T-helper 1 cell treated with Interleukin-12 subunit alpha and Interleukin-12 subunit beta and Interleukin-4 antibody, amounts not matched to agents 30 μg/mL and 1 μg/mL, for 36 hours (primary cell): ENCODE measurements around the gene RAB40AL.
"Not testable (repeated sequence)": the region's sequence is repeated elsewhere in the genome, so short reads cannot be mapped to it uniquely, and the experiment has no call there.

Experiments
- H3K27ac Mint-ChIP-seq: one replicate; pipeline ENCODE4 v1.8.0; 2021; ENCODE audit warnings: mild to moderate bottlenecking, mixed read lengths
- H3K27me3 Mint-ChIP-seq: one replicate; pipeline ENCODE4 v1.8.0; 2021; ENCODE audit warnings: low read depth, mixed read lengths
- H3K36me3 Mint-ChIP-seq: one replicate; pipeline ENCODE4 v1.8.0; 2021; ENCODE audit warnings: low read depth, mixed read lengths
- H3K4me1 Mint-ChIP-seq: one replicate; pipeline ENCODE4 v1.8.0; 2021; ENCODE audit warnings: low read depth, mixed read lengths
- H3K4me3 Mint-ChIP-seq: one replicate; pipeline ENCODE4 v1.8.0; 2021; ENCODE audit warnings: mild to moderate bottlenecking, moderate library complexity, mixed read lengths
- H3K9me3 Mint-ChIP-seq: one replicate; pipeline ENCODE4 v1.8.0; 2021; ENCODE audit warnings: mixed read lengths

Gene RAB40AL, protein sequence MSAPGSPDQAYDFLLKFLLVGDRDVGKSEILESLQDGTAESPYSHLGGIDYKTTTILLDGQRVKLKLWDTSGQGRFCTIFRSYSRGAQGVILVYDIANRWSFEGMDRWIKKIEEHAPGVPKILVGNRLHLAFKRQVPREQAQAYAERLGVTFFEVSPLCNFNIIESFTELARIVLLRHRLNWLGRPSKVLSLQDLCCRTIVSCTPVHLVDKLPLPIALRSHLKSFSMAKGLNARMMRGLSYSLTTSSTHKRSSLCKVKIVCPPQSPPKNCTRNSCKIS

DNA sequence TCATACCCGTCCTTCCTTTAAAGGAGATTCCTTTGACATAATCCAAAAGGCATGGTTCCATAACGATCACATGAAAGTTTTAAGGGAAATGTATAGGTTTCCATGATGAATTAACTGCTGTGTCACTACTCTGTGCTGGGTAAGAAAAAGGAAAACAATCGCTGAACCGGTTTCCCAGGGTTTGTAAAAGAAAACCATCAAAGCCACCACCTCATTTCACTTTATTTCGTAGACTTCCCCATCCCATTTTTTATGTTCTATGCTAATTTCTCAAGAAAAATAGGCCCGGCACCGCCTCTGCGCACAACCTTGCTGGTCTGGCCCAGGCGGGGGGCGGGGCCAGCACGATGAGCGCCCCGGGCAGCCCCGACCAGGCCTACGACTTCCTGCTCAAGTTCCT is at the start of gene RAB40AL:
Gene RAB40AL (plus strand): TSS at position 301 of the 400 bp plus-strand sequence. CDS start 47 bp downstream, at position 348.
- H3K27ac Mint-ChIP-seq, H3K36me3 Mint-ChIP-seq, H3K9me3 Mint-ChIP-seq, H3K27me3 Mint-ChIP-seq, H3K4me3 Mint-ChIP-seq, H3K4me1 Mint-ChIP-seq: not testable (repeated sequence)

DNA sequence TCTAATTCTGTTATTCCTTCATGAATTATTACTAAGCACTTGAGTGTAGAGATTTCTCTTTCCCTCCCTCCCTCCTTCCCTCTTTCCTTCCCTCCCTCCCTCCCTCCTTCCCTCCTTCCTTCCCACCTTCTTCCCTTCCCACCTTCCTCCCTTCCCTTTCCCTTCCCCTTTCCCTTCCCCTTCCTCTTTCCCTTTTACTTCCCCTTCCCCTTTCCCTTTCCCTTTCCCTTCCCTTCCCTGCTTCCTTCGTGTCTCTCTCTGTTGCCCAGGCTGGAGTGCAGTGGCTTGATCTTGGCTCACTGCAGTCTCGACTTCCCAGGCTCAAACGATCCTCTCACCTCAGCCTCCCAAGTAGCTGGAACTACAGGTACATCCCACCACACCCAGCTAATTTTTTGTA is 49.4 kb upstream of the RAB40AL start:
- no peak overlapping the region for H3K27ac Mint-ChIP-seq
- H3K9me3 Mint-ChIP-seq = no peaks in the 10 kb centered on the region
- H3K36me3 Mint-ChIP-seq = no peaks in the 10 kb centered on the region
- no peak overlapping the region for H3K4me3 Mint-ChIP-seq
- H3K27me3 Mint-ChIP-seq = no peaks in the 10 kb centered on the region
- no peaks in the 10 kb centered on the region for H3K4me1 Mint-ChIP-seq

GRCh38 chrX:102892103-102892502 is 45.0 kb upstream of the RAB40AL start:
- H3K9me3 Mint-ChIP-seq = no peaks in the 10 kb centered on the region
- no peak overlapping the region for H3K27ac Mint-ChIP-seq
- no peaks in the 10 kb centered on the region for H3K27me3 Mint-ChIP-seq
- H3K4me1 Mint-ChIP-seq = no peaks in the 10 kb centered on the region
- H3K4me3 Mint-ChIP-seq = no peak overlapping the region
- H3K36me3 Mint-ChIP-seq = no peaks in the 10 kb centered on the region

DNA sequence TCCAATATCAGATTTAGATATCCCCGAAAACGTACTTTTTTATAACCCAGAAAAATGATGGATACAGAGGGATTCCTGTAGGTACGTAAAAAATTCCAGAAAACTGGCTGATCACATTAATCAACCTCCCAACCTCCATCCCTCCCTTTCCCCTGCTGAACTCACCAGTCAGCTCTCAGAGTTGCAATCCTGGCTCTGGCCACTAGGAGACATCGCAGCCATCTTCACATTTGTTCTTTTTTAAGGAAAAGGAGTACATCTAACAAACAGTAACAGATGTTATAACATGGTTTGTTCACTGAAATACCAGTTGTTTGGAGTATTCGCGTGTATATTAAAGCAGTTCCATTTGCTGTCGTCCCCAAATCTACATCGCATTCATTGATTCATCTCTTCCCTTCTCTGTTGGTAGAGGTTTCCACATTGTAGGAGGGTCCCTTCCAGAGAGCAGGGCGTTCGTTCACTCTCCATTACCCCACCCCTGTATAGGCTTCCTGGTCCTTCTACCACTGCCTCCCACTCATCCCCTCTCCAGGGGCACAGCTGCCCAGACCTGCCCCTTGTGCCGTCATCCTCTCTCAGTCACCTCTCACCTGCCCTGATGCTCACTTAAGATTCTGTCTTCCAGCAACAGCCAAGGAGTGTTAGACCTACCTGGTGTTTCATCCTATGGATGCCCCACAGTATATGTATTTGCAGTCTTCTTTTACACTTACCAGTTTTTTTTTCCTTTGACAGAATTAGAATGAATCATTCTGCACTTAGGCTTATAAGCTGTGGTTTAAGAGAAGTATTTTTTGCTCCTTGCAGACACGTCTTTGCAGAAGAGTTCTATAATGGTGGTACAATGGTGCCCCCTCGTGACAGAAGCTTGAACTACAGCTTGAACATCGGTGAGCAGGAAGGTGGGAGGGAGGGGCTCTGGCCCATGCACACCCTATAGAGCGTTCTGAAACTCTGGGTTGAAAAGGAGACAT is 36.8 kb upstream of the RAB40AL start:
- Mint-ChIP-seq H3K27ac (peak overlapping the region; percentile 2), H3K4me3 (no peak overlapping the region), H3K9me3 (no peaks in the 10 kb centered on the region), H3K36me3 (no peaks in the 10 kb centered on the region), H3K27me3 (no peaks in the 10 kb centered on the region), H3K4me1 (peaks cover 3% of the 10 kb centered on the region)

DNA sequence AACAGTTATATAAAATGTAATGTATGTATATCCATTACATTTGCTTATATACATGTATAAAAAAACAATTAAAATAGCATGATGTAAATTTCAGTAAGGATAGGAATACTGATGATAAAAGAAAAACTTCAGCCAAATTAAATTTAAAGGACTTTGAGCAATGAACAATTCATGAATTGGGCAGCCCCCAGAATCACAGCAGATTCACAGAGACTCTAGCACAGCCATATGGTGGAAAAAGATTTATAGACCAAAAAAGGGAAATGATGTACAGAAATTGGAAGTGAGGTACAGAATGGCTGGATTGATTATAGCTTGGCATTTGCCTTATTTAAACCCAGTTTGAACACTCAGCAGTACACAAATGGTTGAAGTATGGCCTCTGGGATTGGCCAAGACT is 34.7 kb upstream of the RAB40AL start:
- Mint-ChIP-seq H3K9me3 (no peaks in the 10 kb centered on the region), H3K36me3 (no peaks in the 10 kb centered on the region), H3K4me1 (peaks cover 3% of the 10 kb centered on the region), H3K27ac (no peak overlapping the region), H3K4me3 (no peak overlapping the region), H3K27me3 (no peaks in the 10 kb centered on the region)

- Mint-ChIP-seq H3K4me3 (no peak overlapping the region), H3K27me3 (no peaks in the 10 kb centered on the region), H3K36me3 (no peaks in the 10 kb centered on the region), H3K9me3 (no peaks in the 10 kb centered on the region), H3K4me1 (no peaks in the 10 kb centered on the region), H3K27ac (no peak overlapping the region)
These were observed 5.9 kb upstream of the RAB40AL start for GRCh38 chrX:102930990-102931756.

GRCh38 chrX:102934624-102935023 is 2.4 kb upstream of the RAB40AL start:
- Mint-ChIP-seq H3K36me3 (no peaks in the 10 kb centered on the region), H3K27me3 (no peaks in the 10 kb centered on the region), H3K9me3 (no peaks in the 10 kb centered on the region), H3K4me1 (no peaks in the 10 kb centered on the region), H3K4me3 (no peak overlapping the region), H3K27ac (no peak overlapping the region)

DNA sequence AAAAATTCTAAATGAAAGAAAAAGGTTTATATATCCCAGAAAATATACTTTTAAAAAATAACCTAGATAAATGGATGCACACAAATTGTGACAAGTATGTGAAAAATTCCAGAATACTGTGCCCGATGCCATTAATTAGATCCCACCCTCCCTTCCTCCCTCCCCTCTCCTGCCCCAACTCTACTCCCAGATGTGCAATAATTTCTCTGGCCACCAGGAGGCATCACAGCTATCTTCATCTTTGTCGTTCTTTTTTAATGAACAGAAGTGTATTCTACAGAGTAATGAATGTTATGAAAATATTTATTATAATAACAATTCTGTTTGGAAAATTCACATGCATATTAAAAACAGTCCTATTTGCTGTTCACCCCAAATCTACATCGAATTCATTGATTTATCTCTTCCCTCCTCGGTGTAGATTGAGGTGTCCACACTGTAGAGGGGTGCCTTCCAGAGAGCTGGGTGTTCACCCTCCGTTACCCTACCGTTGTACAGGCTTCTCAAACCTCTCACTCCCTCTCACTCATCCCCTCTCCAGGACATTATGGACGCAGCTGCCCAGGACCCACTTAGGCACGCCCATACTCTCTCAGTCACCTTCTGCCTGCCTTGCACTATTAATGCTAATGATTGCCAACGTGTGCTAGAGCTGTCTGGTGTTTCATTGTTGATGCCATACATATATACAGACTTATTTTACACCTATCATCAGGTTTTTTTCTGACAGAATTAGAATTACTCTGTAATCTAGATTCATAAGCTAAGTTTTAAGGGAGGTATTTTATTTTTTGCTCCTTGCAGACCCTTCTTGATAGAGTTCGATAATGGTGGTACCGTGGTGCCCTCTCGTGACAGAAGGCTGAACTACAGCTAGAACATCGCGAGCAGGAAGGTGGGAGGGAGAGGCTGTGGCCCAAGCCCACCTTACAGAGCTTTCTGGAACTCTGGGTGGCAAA is 14.1 kb downstream of the RAB40AL start:
- no peaks in the 10 kb centered on the region for H3K9me3 Mint-ChIP-seq
- H3K4me3 Mint-ChIP-seq = peak overlapping the region; percentile 34
- no peak overlapping the region for H3K27ac Mint-ChIP-seq
- peaks cover 4% of the 10 kb centered on the region for H3K27me3 Mint-ChIP-seq
- H3K4me1 Mint-ChIP-seq = peaks cover 2% of the 10 kb centered on the region
- H3K36me3 Mint-ChIP-seq = no peaks in the 10 kb centered on the region

DNA sequence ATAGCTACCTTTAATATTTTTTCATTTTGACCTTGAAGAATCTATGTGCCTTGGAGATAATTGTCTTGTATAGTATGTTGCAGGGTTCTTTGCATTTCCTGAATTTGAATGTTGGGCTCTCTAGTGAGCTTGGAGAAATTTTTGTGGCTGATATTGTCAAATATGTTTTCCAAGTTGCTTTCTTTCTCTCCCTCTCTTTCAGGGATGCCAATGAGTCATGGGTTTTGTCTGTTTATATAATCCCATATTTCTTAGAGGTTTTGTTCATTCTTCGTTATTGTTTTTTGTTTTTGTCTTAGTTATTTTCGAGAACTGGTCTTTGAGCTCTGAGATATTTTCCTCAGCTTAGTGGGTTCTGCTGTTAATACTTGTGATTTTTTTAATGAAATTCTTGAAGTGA is 20.7 kb downstream of the RAB40AL start:
- H3K9me3 Mint-ChIP-seq = no peaks in the 10 kb centered on the region
- H3K27ac Mint-ChIP-seq = no peak overlapping the region
- no peak overlapping the region for H3K4me3 Mint-ChIP-seq
- H3K36me3 Mint-ChIP-seq = no peaks in the 10 kb centered on the region
- no peaks in the 10 kb centered on the region for H3K4me1 Mint-ChIP-seq
- peaks cover under 1% of the 10 kb centered on the region for H3K27me3 Mint-ChIP-seq

DNA sequence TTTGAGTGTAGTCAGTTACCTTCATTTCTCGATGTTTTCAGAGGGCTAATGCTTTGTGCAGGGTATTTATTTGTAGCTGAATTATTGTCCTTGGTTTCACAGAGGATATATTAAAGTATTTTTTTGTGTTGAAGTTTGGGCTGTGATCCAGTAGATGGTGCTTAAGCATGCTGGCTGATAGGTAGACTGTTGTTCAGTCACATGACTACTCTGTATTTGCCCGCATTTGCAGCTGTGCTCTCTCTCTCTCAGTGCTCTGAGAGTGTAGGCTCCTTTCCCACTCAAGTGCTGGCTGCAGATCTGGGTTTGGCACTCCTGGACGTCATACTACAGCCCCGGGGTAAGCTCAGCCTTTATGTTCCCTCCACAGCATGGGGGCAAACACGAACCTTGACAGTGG is 21.7 kb downstream of the RAB40AL start:
- no peaks in the 10 kb centered on the region for H3K9me3 Mint-ChIP-seq
- H3K36me3 Mint-ChIP-seq = no peaks in the 10 kb centered on the region
- H3K27me3 Mint-ChIP-seq = no peaks in the 10 kb centered on the region
- no peak overlapping the region for H3K27ac Mint-ChIP-seq
- H3K4me1 Mint-ChIP-seq = no peaks in the 10 kb centered on the region
- no peak overlapping the region for H3K4me3 Mint-ChIP-seq

DNA sequence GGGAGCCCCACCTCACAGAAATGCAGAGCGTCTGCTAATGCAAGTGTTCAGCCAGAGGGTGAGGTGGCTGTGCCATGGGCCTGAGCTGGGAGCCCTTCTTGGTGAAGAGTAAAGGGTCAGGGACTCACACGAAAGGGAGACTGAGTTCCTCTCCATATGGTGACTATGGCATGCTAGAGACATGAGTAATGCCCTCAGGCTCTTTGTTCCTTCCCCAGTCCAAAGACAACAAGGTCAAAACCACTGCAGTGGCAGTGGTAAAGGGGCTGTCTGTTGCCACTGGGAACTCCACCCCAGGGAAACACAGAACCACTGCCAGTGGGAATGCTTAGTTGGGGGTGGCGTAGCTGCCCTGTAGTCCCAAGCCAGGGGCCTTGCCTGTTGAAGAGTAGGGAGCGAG is 22.4 kb downstream of the RAB40AL start:
- H3K36me3 Mint-ChIP-seq = no peaks in the 10 kb centered on the region
- no peaks in the 10 kb centered on the region for H3K4me1 Mint-ChIP-seq
- H3K4me3 Mint-ChIP-seq = no peak overlapping the region
- H3K27ac Mint-ChIP-seq = no peak overlapping the region
- no peaks in the 10 kb centered on the region for H3K9me3 Mint-ChIP-seq
- no peaks in the 10 kb centered on the region for H3K27me3 Mint-ChIP-seq

GRCh38 chrX:102963955-102964354 is 26.9 kb downstream of the RAB40AL start:
- H3K36me3 Mint-ChIP-seq = no peaks in the 10 kb centered on the region
- H3K27ac Mint-ChIP-seq = no peak overlapping the region
- no peak overlapping the region for H3K4me3 Mint-ChIP-seq
- no peaks in the 10 kb centered on the region for H3K9me3 Mint-ChIP-seq
- H3K27me3 Mint-ChIP-seq = no peaks in the 10 kb centered on the region
- no peaks in the 10 kb centered on the region for H3K4me1 Mint-ChIP-seq

- Mint-ChIP-seq H3K4me1 (no peaks in the 10 kb centered on the region), H3K27me3 (no peaks in the 10 kb centered on the region), H3K27ac (no peak overlapping the region), H3K4me3 (no peak overlapping the region), H3K36me3 (no peaks in the 10 kb centered on the region), H3K9me3 (no peaks in the 10 kb centered on the region)
These were observed 27.9 kb downstream of the RAB40AL start for GRCh38 chrX:102964940-102965339.

- Mint-ChIP-seq H3K4me3 (no peak overlapping the region), H3K36me3 (no peaks in the 10 kb centered on the region), H3K9me3 (peaks cover 11% of the 10 kb centered on the region), H3K4me1 (no peaks in the 10 kb centered on the region), H3K27ac (no peak overlapping the region), H3K27me3 (no peaks in the 10 kb centered on the region)
These were observed 29.6 kb downstream of the RAB40AL start for GRCh38 chrX:102966701-102967100.
